Duodenal mucosa (tissue), 2 donors: ENCODE measurements around the gene CADM4.
A peak's percentile ranks its signal among the peaks of the same experiment; 100 is the strongest.
"Not testable (repeated sequence)": the region's sequence is repeated elsewhere in the genome, so short reads cannot be mapped to it uniquely, and the experiment has no call there.

Experiments
- H3K27ac ChIP-seq: one replicate; pipeline ENCODE4 v1.7.0; 2013; ENCODE audit warnings: low read depth, low read length
- H3K27me3 ChIP-seq, 2 donors: one replicate each; pipeline ENCODE4 v1.7.0; 2013; ENCODE audit warnings: low read length in 2 of 2, control low read depth in 1 of 2; ENCODE audit not compliant: insufficient read depth in 2 of 2, control insufficient read depth in 1 of 2
- H3K36me3 ChIP-seq, 2 donors: one replicate each; pipeline ENCODE4 v1.7.0; 2013; ENCODE audit warnings: low read length in 2 of 2, control low read depth in 1 of 2; ENCODE audit not compliant: insufficient read depth in 2 of 2, control insufficient read depth in 1 of 2
- H3K4me1 ChIP-seq, 2 donors: one replicate each; pipeline ENCODE4 v1.7.0; 2013; ENCODE audit warnings: low read length in 2 of 2, control low read depth in 1 of 2; ENCODE audit not compliant: insufficient read depth in 2 of 2, control insufficient read depth in 1 of 2
- H3K4me3 ChIP-seq, 2 donors: one replicate each; pipeline ENCODE4 v1.7.0; 2013; ENCODE audit warnings: low read length in 2 of 2, low read depth in 1 of 2
- H3K9ac ChIP-seq, 2 donors: one replicate each; pipeline ENCODE4 v1.7.0; 2013; ENCODE audit warnings: low read length in 2 of 2, low read depth in 1 of 2
- H3K9me3 ChIP-seq, 2 donors: one replicate each; pipeline ENCODE4 v1.7.0; 2013; ENCODE audit warnings: low read length in 2 of 2, control low read depth in 1 of 2; ENCODE audit not compliant: control insufficient read depth in 1 of 2

Gene CADM4

DNA sequence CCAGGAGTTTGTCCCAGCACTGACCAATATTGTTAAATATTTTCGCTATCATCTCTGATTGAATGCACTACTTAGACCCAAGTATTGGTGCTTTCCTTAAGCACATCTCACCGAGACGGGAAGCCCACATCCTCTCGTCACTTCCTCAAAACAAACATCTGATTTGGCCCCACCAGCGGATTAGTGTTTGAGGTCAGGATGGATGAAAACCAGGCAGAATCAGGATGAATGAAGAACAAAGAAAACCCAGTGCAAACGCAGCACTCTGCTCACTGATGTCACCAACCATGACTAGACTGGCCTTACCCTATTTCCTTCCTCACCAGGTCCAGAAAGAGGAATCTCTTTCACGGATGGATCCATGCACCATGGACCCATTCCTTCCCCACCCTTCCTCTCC, 24.4 kb upstream of the CADM4 start:
- no peak overlapping the region for H3K27ac ChIP-seq

DNA sequence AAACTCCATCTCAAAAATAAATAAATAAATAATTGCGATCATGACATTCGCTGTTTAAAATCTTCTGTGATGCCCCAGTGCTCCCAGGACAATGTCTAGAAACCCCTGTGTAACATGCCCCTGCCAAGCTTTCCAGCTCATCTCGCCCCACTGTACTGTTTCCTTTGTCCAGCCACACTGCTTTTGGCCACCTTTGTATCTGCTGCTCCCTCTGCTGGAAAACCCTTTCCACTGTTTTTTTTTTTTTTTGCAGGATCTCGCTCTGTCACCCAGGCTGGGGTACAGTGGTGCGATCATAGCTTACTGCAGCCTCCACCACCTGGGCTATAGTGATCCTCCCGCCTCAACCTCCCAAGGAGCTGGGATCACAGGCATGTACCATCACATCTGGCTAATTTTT, 22.8 kb upstream of the CADM4 start:
- H3K9ac ChIP-seq = no peak overlapping the region
- H3K27ac ChIP-seq = no peak overlapping the region
- no peaks in the 10 kb centered on the region for H3K9me3 ChIP-seq
- peaks cover 0 to 23% of the 10 kb centered on the region in 2 donors for H3K36me3 ChIP-seq
- H3K27me3 ChIP-seq = no peaks in the 10 kb centered on the region
- no peak overlapping the region for H3K4me3 ChIP-seq
- peaks cover under 1 to 13% of the 10 kb centered on the region in 2 donors for H3K4me1 ChIP-seq

More for the DNA sequence above, 24.4 kb upstream of the CADM4 start:
- no peak overlapping the region for H3K4me3 ChIP-seq
- no peaks in the 10 kb centered on the region for H3K27me3 ChIP-seq
- H3K4me1 ChIP-seq = peaks cover 6 to 17% of the 10 kb centered on the region in 2 donors
- H3K36me3 ChIP-seq = peaks cover 0 to 19% of the 10 kb centered on the region in 2 donors
- H3K9me3 ChIP-seq = no peaks in the 10 kb centered on the region
- no peak overlapping the region for H3K9ac ChIP-seq

DNA sequence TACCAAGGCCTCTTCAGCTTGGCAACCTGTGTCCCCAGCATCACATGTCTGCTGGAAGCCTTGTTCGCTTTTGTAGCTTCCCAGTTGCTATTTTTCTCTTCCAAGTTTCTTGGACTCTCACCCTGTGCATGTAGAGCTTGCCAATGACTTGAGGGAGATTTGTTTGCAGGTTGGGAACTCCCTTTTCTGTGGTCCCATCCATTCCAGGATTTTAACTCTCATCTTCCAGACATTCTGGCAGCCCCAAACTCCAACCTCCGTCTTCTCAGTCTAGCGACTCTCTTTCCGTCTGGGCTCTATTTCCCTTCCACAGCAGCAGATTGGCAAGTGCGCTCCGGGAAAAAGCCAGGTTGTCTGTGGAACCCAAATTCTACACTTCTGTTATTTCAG, 21.3 kb upstream of the CADM4 start:
- Histone ChIP-seq H3K9ac (no peak overlapping the region), H3K36me3 (peaks cover 5 to 23% of the 10 kb centered on the region in 2 donors), H3K4me3 (no peak overlapping the region), H3K9me3 (no peaks in the 10 kb centered on the region), H3K4me1 (peaks cover 0 to 8% of the 10 kb centered on the region in 2 donors), H3K27me3 (no peaks in the 10 kb centered on the region), H3K27ac (no peak overlapping the region)

DNA sequence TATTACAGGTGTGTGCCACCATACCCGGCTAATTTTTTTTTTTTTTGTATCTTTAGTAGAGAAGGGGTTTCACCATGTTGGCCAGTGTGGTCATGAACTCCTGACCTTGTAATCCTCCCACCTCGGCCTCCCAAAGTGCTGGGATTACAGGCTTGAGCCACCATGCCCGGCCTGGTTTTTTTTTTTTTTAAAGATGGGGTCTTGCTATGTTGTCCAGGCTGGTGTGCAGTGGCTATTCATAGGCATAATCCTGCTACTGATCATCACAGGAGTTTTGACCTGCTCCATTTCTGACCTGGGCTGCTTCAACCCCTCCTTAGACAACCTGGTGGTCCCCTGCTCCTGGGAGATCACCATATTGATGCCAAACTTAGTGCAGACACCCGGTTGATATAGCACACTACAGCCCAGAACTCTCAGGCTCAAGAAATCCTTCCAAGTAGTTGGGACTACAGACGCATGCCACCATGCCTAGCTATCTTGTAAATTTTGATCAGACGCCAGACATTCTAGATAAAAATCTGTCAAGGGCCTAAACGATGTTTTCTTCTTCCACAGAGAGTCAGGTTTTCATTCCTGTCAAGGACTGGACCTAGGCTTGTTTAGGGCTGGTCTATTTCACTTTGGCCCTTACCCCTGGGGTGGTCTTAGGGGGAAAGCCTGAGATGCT, 20.8 kb upstream of the CADM4 start:
- Histone ChIP-seq H3K27ac (no peak overlapping the region), H3K27me3 (no peaks in the 10 kb centered on the region), H3K36me3 (peaks cover 9 to 27% of the 10 kb centered on the region in 2 donors), H3K9ac (no peak overlapping the region), H3K4me3 (no peak overlapping the region), H3K4me1 (peaks cover 0 to 8% of the 10 kb centered on the region in 2 donors), H3K9me3 (no peaks in the 10 kb centered on the region)

DNA sequence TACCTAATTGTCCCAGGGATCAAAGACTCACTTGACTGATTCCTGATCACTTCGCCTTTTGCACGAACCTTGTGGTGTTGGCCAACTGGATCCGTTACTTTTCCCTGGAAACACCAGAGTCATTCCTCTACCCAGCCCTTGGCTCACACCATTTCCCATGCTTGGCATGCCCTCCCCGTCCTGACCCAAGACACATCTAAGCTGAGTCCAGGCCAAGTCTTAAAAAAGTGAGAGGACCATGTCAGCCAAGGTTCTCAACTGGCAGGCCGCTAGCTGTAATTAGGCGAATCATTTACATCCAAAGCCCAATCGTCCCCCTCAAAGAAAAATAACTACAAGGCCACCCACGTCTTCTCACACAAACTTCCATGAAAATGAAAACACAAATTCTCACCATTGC, 18.8 kb upstream of the CADM4 start:
- Histone ChIP-seq H3K27ac (no peak overlapping the region), H3K4me3 (no peak overlapping the region), H3K4me1 (no peaks in the 10 kb centered on the region), H3K36me3 (peaks cover 9 to 30% of the 10 kb centered on the region in 2 donors), H3K27me3 (no peaks in the 10 kb centered on the region), H3K9ac (no peak overlapping the region), H3K9me3 (no peaks in the 10 kb centered on the region)

DNA sequence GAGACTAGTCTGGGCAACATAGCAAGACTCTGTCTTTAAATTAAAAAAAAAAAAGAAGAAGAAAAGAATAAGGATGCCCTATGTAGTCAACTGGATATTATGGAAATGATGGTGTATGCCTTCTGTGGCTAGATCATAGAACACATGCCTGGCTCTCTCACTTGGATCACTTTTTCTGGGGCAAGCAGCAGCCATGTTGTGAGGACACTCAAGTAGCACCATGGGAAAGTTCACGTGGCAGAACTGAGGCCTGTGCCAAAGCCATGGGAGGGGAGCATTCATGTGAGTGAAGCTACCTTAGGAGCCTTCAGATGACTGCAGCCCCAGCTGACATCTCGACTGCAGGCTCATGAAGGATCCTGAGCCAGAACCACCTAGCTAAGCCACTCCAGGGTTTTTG, 18.4 kb upstream of the CADM4 start:
- Histone ChIP-seq H3K4me3 (no peak overlapping the region), H3K9ac (no peak overlapping the region), H3K27me3 (no peaks in the 10 kb centered on the region), H3K27ac (no peak overlapping the region), H3K36me3 (peaks cover 9 to 30% of the 10 kb centered on the region in 2 donors), H3K4me1 (no peaks in the 10 kb centered on the region), H3K9me3 (no peaks in the 10 kb centered on the region)

DNA sequence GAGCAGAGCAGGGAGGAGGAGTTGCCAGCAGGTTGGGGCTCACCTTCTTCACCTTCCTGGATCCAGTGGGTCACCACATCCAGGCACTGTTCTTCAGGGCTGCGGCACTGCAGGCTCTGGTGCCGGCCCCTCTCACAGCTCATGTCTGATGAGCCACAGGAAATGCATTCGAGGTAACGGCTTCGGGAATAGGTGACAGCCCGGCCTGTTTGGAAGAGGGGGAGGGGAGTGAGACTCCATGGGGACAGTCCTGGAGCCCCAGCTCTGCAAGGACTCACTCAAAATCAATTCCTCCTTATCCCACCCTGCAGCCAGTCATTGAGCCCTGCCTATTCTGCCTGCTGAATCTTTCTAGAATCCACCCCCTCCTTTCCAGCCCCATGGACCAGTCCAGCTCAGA, 16.8 kb upstream of the CADM4 start:
- H3K9me3 ChIP-seq = no peaks in the 10 kb centered on the region
- no peaks in the 10 kb centered on the region for H3K4me1 ChIP-seq
- no peak overlapping the region for H3K27ac ChIP-seq
- no peak overlapping the region for H3K4me3 ChIP-seq
- H3K9ac ChIP-seq = no peak overlapping the region
- H3K36me3 ChIP-seq = peaks cover 9 to 26% of the 10 kb centered on the region in 2 donors
- H3K27me3 ChIP-seq = no peaks in the 10 kb centered on the region

DNA sequence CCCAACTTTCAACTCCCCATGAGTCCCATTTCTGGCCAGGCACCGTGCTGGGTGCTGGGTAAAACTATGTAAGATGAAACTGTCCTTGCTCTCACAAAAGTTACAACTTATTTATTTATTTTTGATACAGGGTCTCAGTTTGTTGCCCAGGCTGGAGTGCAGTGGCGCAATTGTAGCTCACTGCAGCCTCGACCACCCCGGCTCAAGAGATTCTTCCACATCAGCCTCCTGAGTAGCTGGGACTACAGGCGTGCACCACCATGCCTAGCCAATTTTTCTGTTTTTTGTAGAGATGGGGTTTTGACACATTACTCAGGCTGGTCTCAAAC, 12.9 kb upstream of the CADM4 start:
- Histone ChIP-seq H3K27me3 (no peaks in the 10 kb centered on the region), H3K27ac (no peak overlapping the region), H3K9me3 (no peaks in the 10 kb centered on the region), H3K36me3 (peaks cover 16 to 29% of the 10 kb centered on the region in 2 donors), H3K4me3 (no peak overlapping the region), H3K9ac (no peak overlapping the region), H3K4me1 (no peaks in the 10 kb centered on the region)

DNA sequence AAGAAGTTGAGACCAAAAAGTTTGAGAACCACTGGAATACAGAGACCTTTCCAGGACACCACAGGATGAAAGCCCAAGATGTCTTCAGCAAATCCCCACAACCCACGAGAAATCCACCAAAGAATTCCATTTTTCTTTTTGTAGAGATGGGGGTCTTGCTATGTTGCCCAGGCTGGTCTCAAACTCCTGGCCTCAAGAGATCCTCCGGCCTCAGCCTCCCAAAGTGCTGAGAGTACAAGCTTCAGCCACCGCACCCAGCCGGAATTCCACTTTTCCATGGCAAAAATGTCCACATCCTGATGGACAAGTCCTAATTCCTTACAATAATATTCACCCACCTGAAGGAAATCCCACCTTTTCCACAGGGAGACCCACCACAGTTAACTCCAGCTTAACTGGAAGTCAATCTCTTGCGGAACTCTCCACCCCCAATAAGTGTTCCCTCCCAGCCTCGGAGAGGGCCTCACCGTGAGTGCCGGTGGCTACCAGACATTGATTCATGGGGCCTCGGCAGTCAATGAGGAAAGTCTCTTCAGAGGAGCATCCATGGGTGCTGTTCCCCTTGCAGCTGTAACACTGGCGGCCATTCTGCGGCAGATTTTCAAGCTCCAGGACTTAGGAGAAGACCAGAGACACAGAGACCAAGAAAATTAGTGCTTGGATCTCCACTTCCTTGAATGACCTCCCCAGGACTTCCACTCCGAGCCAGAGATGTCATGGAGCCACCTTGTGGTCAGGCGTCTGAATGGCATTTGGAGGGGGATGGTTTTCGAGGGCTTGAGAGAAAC, 12.3 kb upstream of the CADM4 start:
- H3K9me3 ChIP-seq = no peaks in the 10 kb centered on the region
- peak overlapping the region in 1 of 2 donors; percentile 33 for H3K4me3 ChIP-seq
- no peak overlapping the region for H3K27ac ChIP-seq
- H3K9ac ChIP-seq = no peak overlapping the region
- H3K36me3 ChIP-seq = peaks cover 16 to 29% of the 10 kb centered on the region in 2 donors
- H3K4me1 ChIP-seq = no peaks in the 10 kb centered on the region
- no peaks in the 10 kb centered on the region for H3K27me3 ChIP-seq

DNA sequence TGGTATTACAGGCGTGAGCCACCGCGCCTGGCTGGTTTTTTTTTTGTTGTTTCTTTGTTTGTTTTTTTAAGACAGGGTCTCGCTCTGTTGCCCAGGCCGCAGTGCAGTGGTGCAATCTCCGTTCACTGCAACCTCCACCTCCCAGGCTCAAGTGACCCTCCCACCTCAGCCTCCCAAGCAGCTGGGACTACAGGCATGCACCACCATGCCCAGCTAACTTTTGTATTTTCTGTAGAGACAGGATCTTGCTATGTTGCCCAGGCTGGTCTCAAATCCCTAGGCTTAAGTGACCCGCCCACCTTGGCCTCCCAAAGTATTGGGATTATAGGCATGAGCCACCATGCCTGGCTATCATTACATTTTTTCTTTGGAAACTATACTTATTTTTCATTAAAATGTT, 10.6 kb upstream of the CADM4 start:
- not testable (repeated sequence) for H3K9me3 ChIP-seq, H3K4me1 ChIP-seq, H3K27me3 ChIP-seq, H3K4me3 ChIP-seq, H3K9ac ChIP-seq, H3K27ac ChIP-seq
- peaks cover 7 to 20% of the 10 kb centered on the region in 2 donors for H3K36me3 ChIP-seq
